ENCODE measurements around the gene FERMT3.
A peak's percentile ranks its signal among the peaks of the same experiment; 100 is the strongest.
"Not testable (repeated sequence)": the region's sequence is repeated elsewhere in the genome, so short reads cannot be mapped to it uniquely, and the experiment has no call there.

The FERMT3 gene

GRCh38 chr11:64237484-64237951 lies 31.0 kb downstream of the FERMT3 start:
- DNase-seq: no peak

GRCh38 chr11:64238076-64238475 lies 31.6 kb downstream of the FERMT3 start:
- DNase-seq: no peak

GRCh38 chr11:64238999-64239398 lies 32.5 kb downstream of the FERMT3 start:
- DNase-seq: no peak

- no peak for DNase-seq
These were observed 33.3 kb downstream of the FERMT3 start for GRCh38 chr11:64239662-64240434.

- peak; percentile 59 for DNase-seq
These were observed 34.1 kb downstream of the FERMT3 start, which contains the start of gene FKBP2 for GRCh38 chr11:64240435-64241240. TSS of gene FKBP2 (plus strand) at chr11:64241095. CDS start at chr11:64242388, 1,293 bp downstream.

- no peak for DNase-seq
These were observed 34.6 kb downstream of the FERMT3 start for GRCh38 chr11:64241241-64241490.

- DNase-seq: peak; percentile 88
These were observed 35.2 kb downstream of the FERMT3 start for GRCh38 chr11:64241491-64242374.

GRCh38 chr11:64243236-64243854 lies 36.8 kb downstream of the FERMT3 start:
- DNase-seq: no peak

- no peak for DNase-seq
These were observed 37.6 kb downstream of the FERMT3 start for GRCh38 chr11:64244107-64244506.

- DNase-seq: no peak
These were observed 38.4 kb downstream of the FERMT3 start for GRCh38 chr11:64244966-64245365.

- no peak for DNase-seq
These were observed 38.9 kb downstream of the FERMT3 start for GRCh38 chr11:64245401-64245796.

GRCh38 chr11:64245797-64246620 lies 39.5 kb downstream of the FERMT3 start:
- DNase-seq: no peak

- DNase-seq: not testable (repeated sequence)
These were observed 40.0 kb downstream of the FERMT3 start for GRCh38 chr11:64246621-64246870.

GRCh38 chr11:64246871-64247728 lies 40.6 kb downstream of the FERMT3 start, which contains the start of gene PPP1R14B:
TSS of gene PPP1R14B (minus strand) at chr11:64246943. CDS start at chr11:64246673, 270 bp downstream.
- peak; percentile 48 for DNase-seq

- no peak for DNase-seq
These were observed 41.4 kb downstream of the FERMT3 start for GRCh38 chr11:64247729-64248531.

GRCh38 chr11:64248578-64248977 lies 42.1 kb downstream of the FERMT3 start:
- DNase-seq: no peak

GRCh38 chr11:64249038-64249437 lies 42.5 kb downstream of the FERMT3 start:
- no peak for DNase-seq

GRCh38 chr11:64249563-64250414 lies 43.3 kb downstream of the FERMT3 start:
- DNase-seq: no peak

- DNase-seq: no peak
These were observed 44.0 kb downstream of the FERMT3 start for GRCh38 chr11:64250415-64251015.
